Activated gamma-delta T cell treated with Interleukin-2 at 50 U/mL for 16 hours (primary cell): ENCODE measurements around the gene GDF2.

Experiments
- DNase-seq: peaks from one replicate; pipeline ENCODE4 v3.0.0-alpha.2; 2020

The GDF2 gene

GRCh38 chr10:47294057-47294456, 28.2 kb upstream of the GDF2 start:
- no peak for DNase-seq

DNA sequence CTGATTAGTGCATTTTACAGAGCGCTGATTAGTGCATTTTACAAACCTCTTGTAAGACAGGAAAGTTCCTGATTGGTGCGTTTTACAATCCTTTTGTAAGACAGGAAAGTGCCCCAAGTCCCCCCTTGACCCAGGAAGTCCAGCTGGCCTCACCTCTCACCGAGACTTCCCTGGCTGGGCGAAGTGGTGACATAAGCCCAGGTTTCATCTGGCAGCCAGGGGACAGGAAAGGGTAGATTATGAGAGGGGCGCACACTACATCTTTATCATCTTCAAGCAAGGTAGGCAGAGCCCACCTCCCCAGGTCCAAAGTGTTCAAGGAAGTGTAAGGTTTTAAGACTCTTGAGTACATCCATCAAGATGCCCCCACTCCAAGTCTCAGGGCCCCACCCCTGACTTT, 27.8 kb upstream of the GDF2 start:
- no peak for DNase-seq

DNA sequence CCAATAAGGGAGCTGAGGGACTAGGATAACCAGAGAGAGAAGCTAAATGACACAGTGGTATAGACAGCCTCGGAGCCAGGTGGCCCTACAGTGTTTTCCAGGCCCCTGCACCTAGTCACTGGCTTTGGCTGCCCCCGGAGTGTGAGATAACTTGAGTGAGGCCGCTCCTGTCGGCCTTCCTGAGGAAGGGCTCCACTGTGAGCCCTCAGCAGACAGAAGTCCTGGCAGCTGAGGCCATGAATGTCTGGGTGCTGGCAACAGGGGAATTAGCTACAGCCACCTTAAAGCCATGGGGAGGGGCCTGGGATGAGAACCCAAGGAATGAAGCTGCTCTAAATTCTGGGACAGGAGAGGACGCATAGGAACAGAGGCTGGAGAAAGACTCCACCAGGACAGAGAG, 26.8 kb upstream of the GDF2 start:
- DNase-seq: no peak

DNA sequence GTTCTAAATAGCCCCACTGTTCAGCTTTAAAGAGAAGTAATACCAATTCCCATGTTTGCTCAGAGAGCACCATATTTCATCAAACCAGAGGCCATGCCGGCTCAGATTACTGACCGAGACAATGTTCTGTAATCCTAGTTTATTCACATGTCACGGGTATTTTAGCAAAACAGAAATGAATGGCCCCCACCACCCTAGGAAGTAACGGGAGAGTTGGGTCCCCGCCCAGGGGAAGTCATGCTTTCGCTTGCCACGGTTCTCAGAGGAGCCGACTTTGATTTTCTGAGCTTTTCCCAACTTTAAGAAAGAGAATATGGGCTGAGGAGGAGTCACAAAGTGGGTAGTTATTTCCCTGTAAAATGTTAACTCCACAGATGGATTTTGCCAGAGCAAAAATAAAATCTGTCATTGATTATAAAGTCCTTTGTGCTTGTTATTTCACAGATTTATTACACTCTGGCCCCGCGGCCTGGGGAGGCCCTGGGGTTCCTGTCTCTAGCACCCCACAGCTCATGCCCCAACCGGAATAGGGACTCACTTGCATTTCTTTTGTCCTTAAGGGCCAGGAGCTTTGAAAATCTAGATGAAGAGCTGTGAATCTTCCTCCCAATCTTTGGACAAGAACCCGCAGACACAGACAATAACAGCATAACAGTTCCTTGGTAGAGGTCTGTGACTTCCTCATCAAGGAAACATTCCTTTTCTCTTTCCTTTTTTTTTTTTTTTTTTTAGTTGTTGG, 25.9 kb upstream of the GDF2 start:
- DNase-seq: no peak

GRCh38 chr10:47296941-47297340, 25.3 kb upstream of the GDF2 start:
- DNase-seq: no peak

DNA sequence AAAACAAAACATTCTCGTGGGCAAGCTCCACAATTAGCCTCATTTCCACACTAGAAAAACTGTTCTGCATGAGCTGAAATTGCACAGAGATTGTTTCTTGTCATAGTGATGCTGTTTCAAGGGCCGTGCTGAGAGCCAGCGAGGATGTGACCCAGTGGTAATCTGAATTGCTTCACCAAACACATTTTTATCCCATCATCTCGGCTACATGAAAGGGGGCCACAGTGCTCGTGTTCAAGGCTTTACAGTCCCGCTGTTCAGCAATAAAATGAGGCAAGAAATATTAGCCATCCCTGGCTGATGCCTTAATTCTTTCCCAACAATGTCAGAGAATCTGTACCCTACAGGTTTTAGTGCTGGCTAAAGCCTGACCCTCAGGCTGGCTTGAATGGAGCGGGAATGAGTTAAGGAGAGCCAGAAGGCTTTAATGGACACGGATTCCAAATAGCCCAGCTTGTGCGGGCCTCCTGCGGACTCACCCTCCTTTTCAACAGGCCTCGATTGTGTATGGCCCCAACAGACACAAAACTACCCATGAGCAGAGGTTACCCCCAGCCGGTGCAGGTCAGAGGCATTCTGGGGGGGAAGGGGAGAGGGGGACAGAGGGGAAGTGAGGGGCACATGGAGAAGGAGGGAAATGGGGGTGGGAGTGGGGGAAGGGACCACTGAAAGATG, 24.3 kb upstream of the GDF2 start:
- no peak for DNase-seq

DNA sequence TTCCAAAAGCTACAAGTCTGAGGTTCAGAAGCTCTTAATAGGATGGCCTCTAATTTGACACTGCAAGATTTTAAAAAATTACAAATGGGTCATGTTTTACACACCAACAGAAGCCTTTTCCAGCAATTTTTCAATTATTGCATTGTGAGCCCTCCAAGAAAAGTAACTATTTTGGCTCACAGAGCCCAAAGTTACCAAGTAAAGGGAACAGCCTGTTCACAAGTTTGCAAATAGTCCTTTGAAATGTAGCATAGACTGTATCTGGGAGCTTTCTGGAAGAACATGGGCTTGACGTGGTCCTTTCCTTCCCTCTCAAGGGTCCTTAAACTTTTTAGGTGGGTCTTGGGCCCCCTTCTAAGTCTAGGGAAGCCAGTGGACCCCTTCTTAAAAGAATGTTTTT, 23.5 kb upstream of the GDF2 start:
- DNase-seq: no peak

DNA sequence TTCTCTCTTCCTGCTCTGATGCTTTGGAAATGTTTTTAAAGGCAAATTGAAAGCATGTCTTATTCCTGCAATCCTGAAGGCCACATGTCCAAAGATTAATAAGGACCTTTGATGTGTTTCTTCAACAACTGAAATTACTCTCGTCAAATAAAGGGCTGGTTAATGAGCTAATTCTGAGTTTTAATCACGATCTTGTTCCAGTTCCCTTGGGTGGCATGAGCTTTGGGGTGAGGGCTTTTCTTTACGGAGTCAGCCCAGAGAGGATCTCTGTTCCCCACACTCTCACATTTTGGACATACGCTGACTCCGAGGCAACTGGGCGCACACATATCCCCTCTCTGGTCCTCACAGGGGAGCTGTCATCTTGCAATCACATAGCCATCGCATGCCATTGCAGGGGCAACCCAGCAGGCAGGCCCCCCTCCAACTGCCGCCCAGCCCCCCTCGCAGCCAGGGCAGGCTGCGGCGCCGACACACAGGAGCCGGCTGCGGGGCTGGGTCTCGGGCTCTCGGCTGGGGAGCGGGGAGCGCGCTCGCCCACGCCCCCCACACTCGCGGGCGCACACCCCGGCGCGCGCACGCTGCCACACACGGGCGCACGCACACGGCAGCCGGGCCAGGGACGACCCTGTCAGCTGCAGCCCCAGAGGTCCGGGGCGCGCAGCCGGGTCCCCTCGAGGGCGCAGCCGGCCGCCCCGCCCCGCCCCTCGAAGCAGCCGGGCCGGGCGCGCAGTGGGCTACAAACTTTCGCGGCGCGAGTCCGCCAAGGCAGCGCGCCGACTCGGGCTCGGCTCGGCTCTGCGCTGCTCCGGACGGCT, 22.4 kb upstream of the GDF2 start, which contains the start of gene GDF10:
Gene GDF10, plus strand, starts transcription at position 587 of the 818 bp plus-strand sequence. CDS start 455 bp downstream, outside the sequence.
- no peak for DNase-seq

GRCh38 chr10:47300429-47300931, 21.8 kb upstream of the GDF2 start:
- no peak for DNase-seq

DNA sequence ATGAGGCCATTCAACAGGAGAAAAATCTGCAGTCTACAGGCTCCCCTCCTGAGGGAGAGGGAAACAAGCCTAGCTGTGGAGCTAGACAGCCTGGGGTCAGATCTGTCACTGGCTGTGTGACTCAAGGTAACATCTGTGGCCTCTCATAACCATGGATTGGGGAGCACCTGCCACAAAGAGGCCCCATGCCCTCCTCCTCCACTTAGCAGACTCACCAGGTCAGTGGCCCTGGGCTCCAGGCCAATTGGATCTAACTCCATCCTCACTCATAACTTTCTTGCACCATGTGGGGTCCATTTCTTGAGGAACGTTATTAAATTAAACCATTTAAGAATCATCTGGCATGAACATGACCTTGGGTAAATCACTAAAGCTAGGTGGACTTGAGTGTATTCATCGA, 20.4 kb upstream of the GDF2 start:
- no peak for DNase-seq

- no peak for DNase-seq
Observed at GRCh38 chr10:47303105-47303504, 19.1 kb upstream of the GDF2 start.

DNA sequence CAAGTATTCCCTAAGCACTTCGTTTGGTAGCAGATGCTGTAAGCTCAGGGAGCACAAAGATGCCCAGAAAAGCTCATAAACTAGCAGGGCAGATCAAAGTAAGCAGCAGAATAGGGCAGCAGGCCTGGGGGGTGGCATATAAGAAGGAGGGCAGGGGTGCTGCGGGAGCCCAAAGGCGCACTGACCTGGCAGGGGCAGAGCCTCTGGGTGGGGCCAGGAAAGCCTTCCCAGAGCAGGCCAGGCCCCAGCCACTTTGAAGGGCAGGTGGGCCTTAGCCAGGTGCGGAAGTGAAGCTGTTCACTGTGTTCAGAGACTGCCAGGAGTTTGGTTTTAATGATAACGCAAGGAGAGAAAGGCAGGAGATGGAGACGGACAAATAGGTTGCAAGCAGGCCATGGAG, 18.4 kb upstream of the GDF2 start:
- no peak for DNase-seq

GRCh38 chr10:47305566-47305965, 16.7 kb upstream of the GDF2 start:
- DNase-seq: no peak

DNA sequence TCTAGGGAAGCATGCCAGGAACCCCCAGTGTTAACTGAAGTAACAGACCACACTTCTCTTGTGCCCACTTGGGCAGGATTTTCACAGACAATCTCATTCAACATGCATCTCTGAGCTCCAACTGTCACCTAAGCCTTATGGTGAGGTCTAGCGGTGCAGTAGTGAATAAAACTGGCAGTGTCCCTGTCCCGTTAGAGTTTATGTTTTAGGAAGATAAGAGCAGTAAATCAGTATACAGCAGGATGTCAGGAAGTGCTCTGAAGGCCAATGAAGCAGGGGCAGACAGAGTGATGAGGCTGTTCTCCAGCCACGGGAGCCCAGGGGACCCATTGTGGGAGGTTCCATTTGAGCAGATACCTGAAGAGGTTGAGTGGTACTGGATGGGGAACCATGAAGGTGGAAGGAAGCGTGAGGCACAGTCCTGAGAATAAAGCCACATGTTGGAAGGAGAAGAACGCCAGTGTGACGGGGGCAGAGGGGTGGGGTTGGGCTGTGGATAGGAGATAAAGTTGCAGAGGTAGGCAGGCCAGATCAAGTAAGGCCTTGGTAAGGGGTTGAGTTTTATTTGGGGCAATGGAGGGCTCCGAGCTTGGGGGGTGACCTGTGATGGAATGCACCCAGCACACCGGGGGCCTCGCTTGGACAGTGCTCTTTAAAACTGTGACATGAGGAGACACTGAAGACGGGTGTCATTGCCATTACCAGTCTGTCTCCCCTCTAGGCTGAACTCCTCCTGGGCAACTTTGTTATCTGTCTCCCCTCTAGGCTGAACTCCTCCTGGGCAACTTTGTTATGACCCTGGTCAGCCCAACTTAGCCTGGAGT, 15.7 kb upstream of the GDF2 start:
- no peak for DNase-seq

DNA sequence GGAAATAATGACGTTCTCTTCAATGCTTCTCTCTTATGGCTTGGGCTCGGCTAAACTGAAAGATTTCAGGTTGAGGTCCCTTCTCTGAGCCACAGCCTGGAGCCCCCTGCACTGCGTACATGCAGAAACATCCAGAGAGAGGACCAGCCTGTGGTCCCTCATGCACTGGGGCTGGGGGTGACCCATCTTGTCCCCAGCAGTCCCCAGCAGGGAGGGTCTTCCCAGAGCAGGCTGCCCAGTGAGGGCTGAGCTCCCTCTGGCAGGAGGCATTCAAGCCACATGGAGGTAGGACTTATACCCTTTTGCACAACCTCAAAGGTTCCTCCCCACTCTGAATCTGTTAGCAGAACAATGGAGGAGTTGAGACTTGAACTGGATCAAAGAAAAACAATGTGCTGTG, 14.9 kb upstream of the GDF2 start:
- no peak for DNase-seq

- no peak for DNase-seq
Observed at GRCh38 chr10:47308775-47309174, 13.5 kb upstream of the GDF2 start.

GRCh38 chr10:47309408-47310089, 12.7 kb upstream of the GDF2 start:
- no peak for DNase-seq

GRCh38 chr10:47310090-47310505, 12.2 kb upstream of the GDF2 start:
- no peak for DNase-seq

GRCh38 chr10:47311193-47311931, 10.9 kb upstream of the GDF2 start:
- DNase-seq: peak; percentile 55

DNA sequence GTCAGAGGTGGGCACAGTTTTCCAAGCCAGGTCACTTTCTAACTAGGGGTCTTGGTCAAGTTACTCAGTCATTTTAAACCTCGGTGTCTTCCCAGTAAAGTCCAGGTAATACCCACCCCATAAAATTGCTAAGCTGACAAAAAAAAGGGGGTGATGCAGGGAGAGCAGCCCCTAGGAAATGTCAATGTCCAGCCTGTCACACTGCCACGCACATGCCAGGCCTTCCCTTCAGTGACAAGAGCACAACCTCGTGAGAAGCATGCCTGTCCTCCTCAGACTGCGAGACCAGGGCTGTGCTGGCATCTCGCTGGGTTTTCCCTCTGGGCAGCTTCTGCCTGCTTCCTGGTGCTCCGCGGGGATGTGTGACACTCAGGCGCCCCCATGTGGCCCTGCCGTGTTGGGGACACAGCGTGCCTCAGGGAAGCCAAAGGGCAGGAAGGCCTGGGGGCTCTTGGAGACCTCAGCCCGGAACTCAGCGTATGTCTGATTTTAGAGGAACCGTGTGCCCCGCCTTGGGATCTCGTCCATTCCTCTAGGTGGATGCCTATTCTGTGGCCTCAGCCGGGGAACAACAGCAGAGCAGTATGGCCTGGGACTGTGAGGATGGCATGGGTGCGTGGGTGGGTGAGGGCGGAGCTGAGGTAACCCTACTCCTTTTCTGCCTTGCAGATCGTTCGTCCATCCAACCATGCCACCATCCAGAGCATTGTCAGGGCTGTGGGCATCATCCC, 10.2 kb upstream of the GDF2 start:
- peak; percentile 78 for DNase-seq

DNA sequence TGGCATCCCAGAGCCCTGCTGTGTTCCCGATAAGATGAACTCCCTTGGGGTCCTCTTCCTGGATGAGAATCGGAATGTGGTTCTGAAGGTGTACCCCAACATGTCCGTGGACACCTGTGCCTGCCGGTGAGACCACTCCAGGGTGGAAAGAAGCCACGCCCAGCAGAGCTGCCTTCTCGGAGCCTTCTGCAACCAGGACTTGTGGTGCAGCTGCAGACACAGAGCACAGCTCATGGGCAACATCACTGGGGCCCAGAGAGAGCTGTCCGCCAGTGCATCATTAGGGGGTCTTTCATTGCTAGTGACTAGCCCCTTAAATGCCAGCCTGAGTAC, 9.6 kb upstream of the GDF2 start:
- DNase-seq: no peak
